HepG2 (cell line): ENCODE data around the gene CDKN2AIP. TPM values are rescaled to one million over a fixed set of nuclear protein-coding genes. Genes with fewer than 3 reads are reported as not detected.

ENCODE experiments used
- HMG20A ChIP-seq: IDR thresholded peaks from 2 replicates; pipeline ENCODE4 v1.6.1; 2016; ENCODE audit warnings: borderline replicate concordance
- HOXA5 ChIP-seq: sonication (generic); formaldehyde crosslinking; IDR thresholded peaks from 2 replicates; pipeline ENCODE4 v1.4.0; 2020; ENCODE audit warnings: missing genetic modification reagents
- NFYB ChIP-seq: sonication (generic); formaldehyde crosslinking; IDR thresholded peaks from 2 replicates; pipeline ENCODE4 v1.4.0; 2020; ENCODE audit warnings: missing genetic modification reagents
- NRL ChIP-seq: sonication (generic); formaldehyde crosslinking; IDR thresholded peaks from 2 replicates; pipeline ENCODE4 v1.5.0; 2020; ENCODE audit warnings: missing genetic modification reagents, mild to moderate bottlenecking, moderate library complexity, borderline replicate concordance
- POLR2G ChIP-seq: fragments of 200-400 bp; formaldehyde crosslinking; IDR thresholded peaks from 2 replicates; pipeline ENCODE4 v1.6.1; 2018; ENCODE audit warnings: mild to moderate bottlenecking, low read depth, low read length, moderate library complexity
- SOX5 ChIP-seq: IDR thresholded peaks from 2 replicates; pipeline ENCODE4 v1.6.1; 2016; ENCODE audit warnings: borderline replicate concordance
- TEAD2 ChIP-seq: sonication (generic); formaldehyde crosslinking; IDR thresholded peaks from 2 replicates; pipeline ENCODE4 v1.9.0; 2021; ENCODE audit warnings: missing genetic modification reagents
- ZFP1 ChIP-seq: IDR thresholded peaks from 2 replicates; pipeline ENCODE4 v1.6.1; 2016
- ZNF235 ChIP-seq: sonication (generic); formaldehyde crosslinking; IDR thresholded peaks from 2 replicates; pipeline ENCODE4 v1.8.1; 2023; ENCODE audit warnings: mild to moderate bottlenecking, missing genetic modification reagents, borderline replicate concordance
- ZNF382 ChIP-seq: sonication (generic); formaldehyde crosslinking; IDR thresholded peaks from 2 replicates; pipeline ENCODE4 v1.5.0; 2020; ENCODE audit warnings: missing genetic modification reagents, mild to moderate bottlenecking, borderline replicate concordance
- ZNF430 ChIP-seq: sonication (generic); formaldehyde crosslinking; IDR thresholded peaks from 2 replicates; pipeline ENCODE4 v1.9.0; 2021; ENCODE audit warnings: mild to moderate bottlenecking, missing genetic modification reagents
- ZNF431 ChIP-seq: sonication (generic); formaldehyde crosslinking; IDR thresholded peaks from 2 replicates; pipeline ENCODE4 v1.9.0; 2022; ENCODE audit warnings: missing genetic modification reagents, low read depth, mild to moderate bottlenecking, borderline replicate concordance
- ZNF678 ChIP-seq: sonication (generic); formaldehyde crosslinking; IDR thresholded peaks from 2 replicates; pipeline ENCODE4 v1.4.0; 2020; ENCODE audit warnings: mild to moderate bottlenecking, missing genetic modification reagents
- ZUFSP ChIP-seq: sonication (generic); formaldehyde crosslinking; IDR thresholded peaks from 2 replicates; pipeline ENCODE4 v1.9.0; 2021; ENCODE audit warnings: missing genetic modification reagents, mild to moderate bottlenecking, borderline replicate concordance
- polyA plus RNA-seq, 8 experiments: library from polyadenylated mRNA; depleted of rRNA in 3 of 8; stranded (reverse) in 7 of 8; unstranded in 1 of 8; fragments of >200 nt; fragmentation: Illumina TruSeq in 4 of 8; extraction: Trizol in 4 of 8; gene quantifications; 2 replicates each; pipeline versions ENCODE4 v1.2.1 to v1.2.3, GENCODE V29; 2011 to 2016; ENCODE audit warnings: low read depth in 4 of 8, missing spikeins in 1 of 8, mixed read lengths in 1 of 8; ENCODE audit not compliant: insufficient read depth in 1 of 8
- total RNA-seq, 5 experiments: library from RNA; depleted of rRNA; stranded (reverse); fragments of >200 nt; fragmentation: Illumina TruSeq; extraction: Trizol; gene quantifications; 2 replicates each; pipeline ENCODE4 v1.2.3, GENCODE V29; 2016; ENCODE audit warnings: low read depth in 1 of 5
- TF ChIP-seq, protein P1 (sequence below): IDR thresholded peaks from 2 replicates; pipeline ENCODE4 v1.6.1; 2012; ENCODE audit warnings: inconsistent platforms
- TF ChIP-seq, protein P2 (sequence below): IDR thresholded peaks from 2 replicates; pipeline ENCODE4 v1.6.1; 2016
- TF ChIP-seq, protein P3 (sequence below): IDR thresholded peaks from 2 replicates; pipeline ENCODE4 v1.6.1; 2016; ENCODE audit warnings: low read depth, missing genetic modification reagents, missing compliant biosample characterization
- TF ChIP-seq, protein P4 (sequence below): sonication (generic); formaldehyde crosslinking; IDR thresholded peaks from 2 replicates; pipeline ENCODE4 v1.8.0; 2022; ENCODE audit warnings: mild to moderate bottlenecking, missing genetic modification reagents, moderate library complexity
- TF ChIP-seq, protein P5 (sequence below): IDR thresholded peaks from 2 replicates; pipeline ENCODE4 v1.6.1; 2016; ENCODE audit warnings: mild to moderate bottlenecking

CDKN2AIP gene
- total and polyA plus RNA-seq, 2 of the 13 experiments (the other 11 are each of a cell fraction or from before 2014, with no cell fraction given) = 17.0 to 18.7 TPM

- TF ChIP-seq SOX5 (CRISPR knock-in tag) (no peak), ZNF235 (CRISPR knock-in tag) (peak; percentile 85; the same call in 1 of the 2 replicates), ZNF431 (CRISPR knock-in tag) (peak; percentile 48; the same call in 1 of the 2 replicates), ZNF430 (CRISPR knock-in tag) (peak; percentile 39; the same call in 1 of the 2 replicates), ZNF678 (CRISPR knock-in tag) (peak; percentile 59), POLR2G (peak; percentile 91), HOXA5 (no peak; the same call in 1 of the 2 replicates), HMG20A (CRISPR knock-in tag) (no peak), ZUFSP (CRISPR knock-in tag) (no peak), TEAD2 (CRISPR knock-in tag) (0 out of 2 replicates have a peak, but pooled peaks have one; percentile 25), NRL (CRISPR knock-in tag) (peak; percentile 77), ZFP1 (no peak), NFYB (CRISPR knock-in tag) (no peak; the same call in 1 of the 2 replicates), ZNF382 (CRISPR knock-in tag) (no peak)
- TF ChIP-seq, protein P1, sequence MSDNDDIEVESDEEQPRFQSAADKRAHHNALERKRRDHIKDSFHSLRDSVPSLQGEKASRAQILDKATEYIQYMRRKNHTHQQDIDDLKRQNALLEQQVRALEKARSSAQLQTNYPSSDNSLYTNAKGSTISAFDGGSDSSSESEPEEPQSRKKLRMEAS = peak; percentile 51
- TF ChIP-seq, protein P2, sequence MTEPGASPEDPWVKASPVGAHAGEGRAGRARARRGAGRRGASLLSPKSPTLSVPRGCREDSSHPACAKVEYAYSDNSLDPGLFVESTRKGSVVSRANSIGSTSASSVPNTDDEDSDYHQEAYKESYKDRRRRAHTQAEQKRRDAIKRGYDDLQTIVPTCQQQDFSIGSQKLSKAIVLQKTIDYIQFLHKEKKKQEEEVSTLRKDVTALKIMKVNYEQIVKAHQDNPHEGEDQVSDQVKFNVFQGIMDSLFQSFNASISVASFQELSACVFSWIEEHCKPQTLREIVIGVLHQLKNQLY (CRISPR knock-in tag) = no peak; the same call in 1 of the 2 replicates
- TF ChIP-seq, protein P3, sequence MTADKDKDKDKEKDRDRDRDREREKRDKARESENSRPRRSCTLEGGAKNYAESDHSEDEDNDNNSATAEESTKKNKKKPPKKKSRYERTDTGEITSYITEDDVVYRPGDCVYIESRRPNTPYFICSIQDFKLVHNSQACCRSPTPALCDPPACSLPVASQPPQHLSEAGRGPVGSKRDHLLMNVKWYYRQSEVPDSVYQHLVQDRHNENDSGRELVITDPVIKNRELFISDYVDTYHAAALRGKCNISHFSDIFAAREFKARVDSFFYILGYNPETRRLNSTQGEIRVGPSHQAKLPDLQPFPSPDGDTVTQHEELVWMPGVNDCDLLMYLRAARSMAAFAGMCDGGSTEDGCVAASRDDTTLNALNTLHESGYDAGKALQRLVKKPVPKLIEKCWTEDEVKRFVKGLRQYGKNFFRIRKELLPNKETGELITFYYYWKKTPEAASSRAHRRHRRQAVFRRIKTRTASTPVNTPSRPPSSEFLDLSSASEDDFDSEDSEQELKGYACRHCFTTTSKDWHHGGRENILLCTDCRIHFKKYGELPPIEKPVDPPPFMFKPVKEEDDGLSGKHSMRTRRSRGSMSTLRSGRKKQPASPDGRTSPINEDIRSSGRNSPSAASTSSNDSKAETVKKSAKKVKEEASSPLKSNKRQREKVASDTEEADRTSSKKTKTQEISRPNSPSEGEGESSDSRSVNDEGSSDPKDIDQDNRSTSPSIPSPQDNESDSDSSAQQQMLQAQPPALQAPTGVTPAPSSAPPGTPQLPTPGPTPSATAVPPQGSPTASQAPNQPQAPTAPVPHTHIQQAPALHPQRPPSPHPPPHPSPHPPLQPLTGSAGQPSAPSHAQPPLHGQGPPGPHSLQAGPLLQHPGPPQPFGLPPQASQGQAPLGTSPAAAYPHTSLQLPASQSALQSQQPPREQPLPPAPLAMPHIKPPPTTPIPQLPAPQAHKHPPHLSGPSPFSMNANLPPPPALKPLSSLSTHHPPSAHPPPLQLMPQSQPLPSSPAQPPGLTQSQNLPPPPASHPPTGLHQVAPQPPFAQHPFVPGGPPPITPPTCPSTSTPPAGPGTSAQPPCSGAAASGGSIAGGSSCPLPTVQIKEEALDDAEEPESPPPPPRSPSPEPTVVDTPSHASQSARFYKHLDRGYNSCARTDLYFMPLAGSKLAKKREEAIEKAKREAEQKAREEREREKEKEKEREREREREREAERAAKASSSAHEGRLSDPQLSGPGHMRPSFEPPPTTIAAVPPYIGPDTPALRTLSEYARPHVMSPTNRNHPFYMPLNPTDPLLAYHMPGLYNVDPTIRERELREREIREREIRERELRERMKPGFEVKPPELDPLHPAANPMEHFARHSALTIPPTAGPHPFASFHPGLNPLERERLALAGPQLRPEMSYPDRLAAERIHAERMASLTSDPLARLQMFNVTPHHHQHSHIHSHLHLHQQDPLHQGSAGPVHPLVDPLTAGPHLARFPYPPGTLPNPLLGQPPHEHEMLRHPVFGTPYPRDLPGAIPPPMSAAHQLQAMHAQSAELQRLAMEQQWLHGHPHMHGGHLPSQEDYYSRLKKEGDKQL (CRISPR knock-in tag) = no peak
- TF ChIP-seq, protein P4, sequence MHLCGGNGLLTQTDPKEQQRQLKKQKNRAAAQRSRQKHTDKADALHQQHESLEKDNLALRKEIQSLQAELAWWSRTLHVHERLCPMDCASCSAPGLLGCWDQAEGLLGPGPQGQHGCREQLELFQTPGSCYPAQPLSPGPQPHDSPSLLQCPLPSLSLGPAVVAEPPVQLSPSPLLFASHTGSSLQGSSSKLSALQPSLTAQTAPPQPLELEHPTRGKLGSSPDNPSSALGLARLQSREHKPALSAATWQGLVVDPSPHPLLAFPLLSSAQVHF = peak; percentile 58; the same call in 1 of the 2 replicates
- TF ChIP-seq, protein P5, sequence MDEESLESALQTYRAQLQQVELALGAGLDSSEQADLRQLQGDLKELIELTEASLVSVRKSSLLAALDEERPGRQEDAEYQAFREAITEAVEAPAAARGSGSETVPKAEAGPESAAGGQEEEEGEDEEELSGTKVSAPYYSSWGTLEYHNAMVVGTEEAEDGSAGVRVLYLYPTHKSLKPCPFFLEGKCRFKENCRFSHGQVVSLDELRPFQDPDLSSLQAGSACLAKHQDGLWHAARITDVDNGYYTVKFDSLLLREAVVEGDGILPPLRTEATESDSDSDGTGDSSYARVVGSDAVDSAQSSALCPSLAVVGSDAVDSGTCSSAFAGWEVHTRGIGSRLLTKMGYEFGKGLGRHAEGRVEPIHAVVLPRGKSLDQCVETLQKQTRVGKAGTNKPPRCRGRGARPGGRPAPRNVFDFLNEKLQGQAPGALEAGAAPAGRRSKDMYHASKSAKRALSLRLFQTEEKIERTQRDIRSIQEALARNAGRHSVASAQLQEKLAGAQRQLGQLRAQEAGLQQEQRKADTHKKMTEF (CRISPR knock-in tag) = peak; percentile 93
These were observed at the start of gene CDKN2AIP (continued) for GRCh38 chr4:183444214-183445096.
